NOMO-1 treated with dmso at 0.1 percent for 144 hours (cell line): ENCODE data around the gene DDB1.

Experiments
- DNase-seq: peaks from one replicate; lab custom pipeline; 2025; ENCODE audit not compliant: unreplicated experiment; lab: John Stamatoyannopoulos, UW

DDB1 gene

GRCh38 chr11:61332797-61333549, at the start of gene DDB1, which contains the start of gene TKFC:
TSS of gene DDB1 (minus strand) at chr11:61333105. CDS start at chr11:61332968, 137 bp downstream.
TSS of gene TKFC (plus strand) at chr11:61333228. CDS start at chr11:61334729, 1,501 bp downstream.
- peak; percentile 92 for DNase-seq

GRCh38 chr11:61380884-61381283, 48.0 kb upstream of the DDB1 start:
- no peak for DNase-seq

- peak; percentile 68 for DNase-seq
These were observed 45.9 kb upstream of the DDB1 start for GRCh38 chr11:61378713-61379313.

- no peak for DNase-seq
These were observed 44.7 kb upstream of the DDB1 start for GRCh38 chr11:61377461-61378160.

- DNase-seq: no peak
These were observed 42.8 kb upstream of the DDB1 start for GRCh38 chr11:61375761-61376108.

- DNase-seq: no peak
These were observed 39.9 kb upstream of the DDB1 start for GRCh38 chr11:61372659-61373420.

GRCh38 chr11:61370349-61371005, 37.6 kb upstream of the DDB1 start:
- DNase-seq: no peak

GRCh38 chr11:61369372-61370348, 36.8 kb upstream of the DDB1 start:
- DNase-seq: no peak

- DNase-seq: no peak
These were observed 35.7 kb upstream of the DDB1 start for GRCh38 chr11:61368646-61369045.

- no peak for DNase-seq
These were observed 34.5 kb upstream of the DDB1 start for GRCh38 chr11:61367406-61367805.

- no peak for DNase-seq
These were observed 31.2 kb upstream of the DDB1 start for GRCh38 chr11:61364012-61364675.

- DNase-seq: no peak
These were observed 29.6 kb upstream of the DDB1 start for GRCh38 chr11:61362542-61362875.

- peak; percentile 94 for DNase-seq
These were observed 29.0 kb upstream of the DDB1 start, which contains the start of the genes CYB561A3 and TMEM138 for GRCh38 chr11:61361741-61362541. TSS of gene CYB561A3 (minus strand) at chr11:61361882. CDS start at chr11:61356713, 5,169 bp downstream. TSS of gene TMEM138 (plus strand) at chr11:61362374. CDS start at chr11:61364391, 2,017 bp downstream.

- DNase-seq: no peak
These were observed 28.4 kb upstream of the DDB1 start for GRCh38 chr11:61361237-61361740.

GRCh38 chr11:61359516-61359915, 26.6 kb upstream of the DDB1 start:
- no peak for DNase-seq

GRCh38 chr11:61358566-61358965, 25.7 kb upstream of the DDB1 start:
- no peak for DNase-seq

GRCh38 chr11:61357894-61358239, 25.0 kb upstream of the DDB1 start:
- no peak for DNase-seq
